Lower lobe of right lung (tissue), 2 donors: Measurements from ENCODE around the gene LDLRAD4. TPM values are rescaled to one million over a fixed set of nuclear protein-coding genes. Genes with fewer than 3 reads are reported as not detected.
"Not testable (repeated sequence)": the region's sequence is repeated elsewhere in the genome, so short reads cannot be mapped to it uniquely, and the experiment has no call there.

Experiments used
- ATAC-seq, 2 donors: fragments of 200-7000 bp; cut with Tn5 transposase; one replicate each; pipeline ENCODE4 v1.9.1; 2020 to 2022; ENCODE audit warnings: mild to moderate bottlenecking in 2 of 2, moderate library complexity in 2 of 2
- DNase-seq: peaks from one replicate; pipeline ENCODE4 v3.0.0-alpha.2; 2020
- H3K27ac ChIP-seq: fragments of 200-600 bp; one replicate; pipeline ENCODE4 v1.8.0; 2022
- H3K27me3 ChIP-seq: fragments of 200-600 bp; one replicate; pipeline ENCODE4 v1.8.0; 2022; ENCODE audit warnings: low read depth
- H3K36me3 ChIP-seq: fragments of 200-600 bp; one replicate; pipeline ENCODE4 v1.8.0; 2022; ENCODE audit warnings: mild to moderate bottlenecking
- H3K4me1 ChIP-seq: fragments of 200-600 bp; one replicate; pipeline ENCODE4 v1.8.0; 2022
- H3K4me3 ChIP-seq: fragments of 200-600 bp; one replicate; pipeline ENCODE4 v1.8.0; 2022; ENCODE audit warnings: mild to moderate bottlenecking
- H3K9me3 ChIP-seq: fragments of 200-600 bp; one replicate; pipeline ENCODE4 v1.8.0; 2022
- CTCF ChIP-seq: fragments of 200-600 bp; IDR thresholded peaks from one replicate; pipeline ENCODE4 v1.8.0; 2022; ENCODE audit warnings: antibody characterized with exemption, mild to moderate bottlenecking
- intact Hi-C: fragments of 100-400 bp; cut with DNase I; formaldehyde crosslinking; loops from one replicate; pipeline ENCODE4 v1.11.0; 2022
- total RNA-seq: library from RNA; stranded (reverse); fragmentation: NEBNext Ultra II Directional; extraction: Animal tissue kit (Norgen Biotek cat#: 25700); gene quantifications from one replicate; pipeline ENCODE4 v1.2.1, GENCODE V29; 2021
- donor health status: DM: no; HTN: yes; CAD: no; lungs with severe emphysema.

Gene LDLRAD4
- total RNA-seq, 1 donor from 2014 or later: 24.6 TPM

- Histone ChIP-seq H3K9me3 (no peaks in the 10 kb centered on the region), H3K36me3 (no peaks in the 10 kb centered on the region), H3K27me3 (no peaks in the 10 kb centered on the region), H3K4me3 (no peak overlapping the region), H3K27ac (no peak overlapping the region), H3K4me1 (no peaks in the 10 kb centered on the region)
- no peak for ATAC-seq
- intact Hi-C loops: no loop called here
- no peak for DNase-seq
- TF ChIP-seq CTCF: no peak
These were observed 454.1 kb downstream of the LDLRAD4 start for GRCh38 chr18:13672657-13673056.

DNA sequence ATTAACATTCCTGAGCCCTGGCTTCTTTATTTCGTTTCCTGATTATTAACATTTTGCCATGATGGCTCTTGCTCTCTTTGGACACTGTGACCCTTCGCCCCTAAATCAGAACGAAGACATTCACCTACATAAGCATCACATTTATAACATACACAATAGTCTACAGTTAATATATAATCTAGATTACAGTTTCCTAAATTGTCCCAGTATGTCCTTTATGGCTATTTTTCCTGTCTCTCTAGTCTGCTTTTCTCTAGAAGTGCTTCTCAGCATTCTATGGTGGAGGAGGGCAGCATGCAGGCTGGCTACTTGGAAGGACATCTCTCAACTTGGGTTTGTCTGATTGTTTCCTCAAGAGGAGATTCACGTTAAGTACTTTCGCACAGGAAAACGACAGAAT lies 457.9 kb downstream of the LDLRAD4 start:
- Histone ChIP-seq H3K27ac (no peak overlapping the region), H3K9me3 (no peaks in the 10 kb centered on the region), H3K36me3 (no peaks in the 10 kb centered on the region), H3K4me1 (no peaks in the 10 kb centered on the region), H3K27me3 (no peaks in the 10 kb centered on the region), H3K4me3 (no peak overlapping the region)
- DNase-seq (no peak), ATAC-seq (no peak)
- intact Hi-C loops: no loop called here
- no peak for TF ChIP-seq CTCF

- H3K27me3 ChIP-seq, H3K36me3 ChIP-seq, H3K27ac ChIP-seq, H3K4me3 ChIP-seq, H3K4me1 ChIP-seq, intact Hi-C loops, H3K9me3 ChIP-seq, DNase-seq, ATAC-seq: not testable (repeated sequence)
These were observed 458.8 kb downstream of the LDLRAD4 start for GRCh38 chr18:13677350-13677749.

- peak; percentile 45 to 50 for ATAC-seq
- H3K27ac ChIP-seq: no peak overlapping the region
- no peaks in the 10 kb centered on the region for H3K36me3 ChIP-seq
- H3K4me3 ChIP-seq: no peak overlapping the region
- DNase-seq: no peak
- no peaks in the 10 kb centered on the region for H3K4me1 ChIP-seq
- TF ChIP-seq CTCF: peak; percentile 35
- no peaks in the 10 kb centered on the region for H3K9me3 ChIP-seq
- intact Hi-C loops: no loop called here
- no peaks in the 10 kb centered on the region for H3K27me3 ChIP-seq
These were observed 462.1 kb downstream of the LDLRAD4 start for GRCh38 chr18:13680612-13681011.

- intact Hi-C loops: no loop called here
- H3K4me3 ChIP-seq: no peak overlapping the region
- H3K27ac ChIP-seq: no peak overlapping the region
- H3K36me3 ChIP-seq: no peaks in the 10 kb centered on the region
- no peaks in the 10 kb centered on the region for H3K9me3 ChIP-seq
- ATAC-seq (no peak), DNase-seq (no peak)
- no peaks in the 10 kb centered on the region for H3K27me3 ChIP-seq
- no peaks in the 10 kb centered on the region for H3K4me1 ChIP-seq
- TF ChIP-seq CTCF: no peak
These were observed 463.1 kb downstream of the LDLRAD4 start for GRCh38 chr18:13681701-13682100.

- Histone ChIP-seq H3K27ac (no peak overlapping the region), H3K27me3 (no peaks in the 10 kb centered on the region), H3K36me3 (no peaks in the 10 kb centered on the region), H3K9me3 (no peaks in the 10 kb centered on the region), H3K4me1 (no peaks in the 10 kb centered on the region), H3K4me3 (no peak overlapping the region)
- ATAC-seq (no peak), DNase-seq (no peak)
- intact Hi-C loops: no loop called here
- no peak for TF ChIP-seq CTCF
These were observed 466.0 kb downstream of the LDLRAD4 start for GRCh38 chr18:13684546-13684945.
